DMS114 treated with DMSO at 0.1 percent for 48 hours (cell line): Measurements from ENCODE around the gene ABCB4.
"Not testable (repeated sequence)": the region's sequence is repeated elsewhere in the genome, so short reads cannot be mapped to it uniquely, and the experiment has no call there.

Experiments
- DNase-seq: peaks from one replicate; lab custom pipeline; 2025; ENCODE audit not compliant: unreplicated experiment; lab: John Stamatoyannopoulos, UW

ABCB4 gene

DNA sequence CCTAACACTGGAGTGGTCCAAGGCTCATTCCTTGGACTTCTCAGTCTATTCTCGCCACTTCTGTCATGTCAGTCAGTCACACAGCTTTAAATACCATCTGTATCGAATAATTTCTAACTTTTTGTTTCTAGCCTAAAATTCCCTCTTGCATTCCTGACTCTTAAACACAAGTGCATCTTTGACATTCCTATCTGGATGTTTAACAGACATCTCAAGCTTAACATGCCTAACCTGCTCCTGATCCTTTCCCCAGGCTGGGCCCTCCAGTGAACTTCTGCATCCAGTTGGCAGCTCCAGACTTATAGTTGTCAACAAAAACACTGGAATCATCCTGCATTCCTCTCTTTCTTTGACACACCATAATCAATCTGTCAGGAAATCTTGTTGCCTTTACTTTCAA, 4.5 kb upstream of the ABCB4 start:
- DNase-seq = no peak

DNA sequence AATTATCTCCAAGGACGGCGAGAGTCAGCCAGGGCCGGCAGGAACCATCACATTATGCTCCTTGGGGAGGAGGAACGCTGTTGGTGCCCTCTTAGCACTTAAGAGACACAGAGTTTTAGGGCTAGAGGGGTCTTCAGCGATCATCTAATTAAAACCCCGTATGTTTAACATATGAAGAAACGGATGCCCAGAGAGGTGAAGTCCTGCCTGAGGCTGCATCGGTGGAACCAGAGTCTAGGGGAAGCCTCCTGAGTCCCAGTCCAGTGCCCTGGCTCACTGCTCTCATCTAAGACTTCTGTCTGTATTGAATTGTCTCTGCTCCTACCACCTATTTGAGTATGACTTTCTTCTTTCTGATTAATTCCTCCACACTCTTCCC, 688 bp upstream of the ABCB4 start:
- no peak for DNase-seq

DNA sequence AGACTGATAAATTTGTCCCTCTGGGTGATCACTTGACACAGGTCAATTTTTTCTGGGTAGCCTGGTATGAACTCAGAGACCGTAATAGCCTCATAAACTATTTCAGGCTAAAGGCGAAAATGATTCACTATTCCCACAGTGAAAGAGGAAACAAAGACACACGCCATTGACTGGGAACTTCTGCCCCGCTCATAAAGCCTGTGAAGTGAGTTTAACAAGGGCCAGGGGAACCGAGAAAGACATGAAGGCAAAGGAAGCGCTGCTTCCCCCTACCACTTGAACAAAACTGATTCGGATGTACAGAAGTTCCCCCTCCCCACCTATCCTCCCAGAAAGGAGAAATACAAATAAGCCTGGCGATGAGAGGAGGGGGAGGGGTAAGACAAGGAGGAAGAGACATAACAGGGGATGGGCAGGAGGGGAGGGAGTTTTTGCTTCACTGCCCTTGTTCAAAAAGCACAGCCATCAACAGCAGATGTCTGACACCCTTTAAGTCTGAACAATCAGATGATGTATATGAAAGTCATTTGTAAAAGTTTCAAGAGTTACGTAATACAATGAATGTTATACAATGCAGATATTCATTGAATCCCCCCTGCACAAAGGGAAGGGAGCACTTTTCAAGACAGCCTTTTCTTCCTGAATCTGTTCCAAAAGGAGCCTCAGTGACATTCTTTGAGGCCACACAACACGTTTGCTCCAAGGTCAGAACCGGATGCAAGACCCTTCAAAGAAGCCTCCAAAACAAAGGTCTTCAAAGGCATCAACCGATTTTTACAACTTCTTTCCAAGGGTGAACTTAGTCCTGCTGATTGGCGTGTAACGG, 734 bp downstream of the ABCB4 start:
- no peak for DNase-seq

DNA sequence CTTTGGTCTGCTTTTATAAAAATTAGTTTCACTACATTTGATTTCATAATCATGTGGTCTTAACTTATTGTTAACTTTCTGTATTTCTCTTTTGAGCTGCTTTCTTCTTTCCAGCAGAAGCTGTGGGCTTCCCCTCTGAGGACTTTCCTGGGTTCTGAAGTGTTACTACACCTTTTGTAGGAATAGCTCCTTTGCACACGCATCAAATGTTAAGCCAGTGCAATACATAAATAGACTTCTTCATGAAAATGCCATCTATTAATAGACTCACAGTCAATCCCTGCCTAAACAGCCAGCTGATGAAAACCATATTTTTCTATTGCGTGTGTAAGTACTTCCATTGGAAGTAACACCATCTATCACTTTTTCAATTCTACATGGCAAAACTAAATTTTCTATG, 1.5 kb downstream of the ABCB4 start:
- no peak for DNase-seq

DNA sequence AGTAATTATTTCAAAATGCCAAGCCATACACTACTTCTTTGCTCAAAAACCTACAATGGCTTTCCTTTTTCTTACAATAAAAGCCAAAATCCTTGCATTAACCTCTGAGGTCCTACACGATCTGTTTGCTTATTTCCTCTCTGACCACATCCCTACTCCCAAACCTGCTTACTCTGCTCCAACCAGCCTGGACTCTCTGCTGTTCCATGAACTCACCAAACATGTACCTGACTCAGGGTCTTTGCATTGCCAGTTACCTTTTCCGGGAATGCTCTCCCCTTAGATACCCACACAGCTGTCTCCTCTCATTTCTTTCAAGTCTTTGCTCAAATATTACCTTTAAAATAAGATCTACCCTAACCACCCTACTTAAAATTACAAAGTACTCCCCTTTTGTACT, 2.3 kb downstream of the ABCB4 start:
- no peak for DNase-seq

DNA sequence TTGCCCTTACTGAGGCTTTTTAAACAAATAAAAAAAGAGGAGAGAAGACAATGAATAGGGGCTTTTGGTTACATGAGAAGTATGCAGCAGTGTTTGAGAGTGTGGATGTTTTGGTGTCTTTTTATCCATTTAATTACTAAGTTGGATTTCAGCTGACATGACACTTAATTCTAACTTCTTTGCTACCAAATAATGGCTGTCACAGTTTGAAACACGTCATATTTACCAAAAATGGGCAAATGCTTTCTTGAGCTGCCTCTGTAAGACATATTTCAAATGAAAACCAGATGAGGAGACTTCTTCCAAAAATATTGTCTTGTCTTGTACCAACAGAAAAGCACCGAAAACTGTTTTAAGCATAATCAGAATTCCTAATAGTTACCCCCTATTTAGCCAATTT, 4.0 kb downstream of the ABCB4 start:
- no peak for DNase-seq

DNA sequence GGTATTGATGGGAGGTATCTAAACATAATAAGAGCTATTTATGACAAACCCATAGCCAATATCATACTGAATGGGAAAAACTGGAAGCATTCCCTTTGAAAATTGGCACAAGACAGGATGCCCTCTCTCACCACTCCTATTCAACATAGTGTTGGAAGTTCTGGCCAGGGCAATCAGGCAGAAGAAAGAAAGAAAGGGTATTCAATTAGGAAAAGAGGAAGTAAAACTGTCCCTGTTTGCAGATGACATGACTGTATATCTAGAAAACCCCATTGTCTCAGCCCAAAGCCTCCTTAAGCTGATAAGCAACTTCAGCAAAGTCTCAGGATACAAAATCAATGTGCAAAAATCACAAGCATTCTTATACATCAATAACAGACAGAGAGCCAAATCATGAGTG, 6.3 kb downstream of the ABCB4 start:
- DNase-seq = not testable (repeated sequence)

DNA sequence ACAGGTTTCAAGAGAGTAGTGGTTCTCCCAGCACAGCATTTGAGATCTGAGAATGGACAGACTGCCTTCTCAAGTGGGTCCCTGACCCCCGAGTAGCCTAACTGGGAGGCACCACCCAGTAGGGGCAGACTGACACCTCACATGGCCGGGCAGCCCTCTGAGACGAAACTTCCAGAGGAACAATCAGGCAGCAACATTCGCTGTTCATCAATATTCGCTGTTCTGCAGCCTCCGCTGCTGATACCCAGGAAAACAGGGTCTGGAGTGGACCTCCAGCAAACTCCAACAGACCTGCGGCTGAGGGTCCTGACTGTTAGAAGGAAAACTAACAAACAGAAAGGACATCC, 10.0 kb downstream of the ABCB4 start:
- not testable (repeated sequence) for DNase-seq

DNA sequence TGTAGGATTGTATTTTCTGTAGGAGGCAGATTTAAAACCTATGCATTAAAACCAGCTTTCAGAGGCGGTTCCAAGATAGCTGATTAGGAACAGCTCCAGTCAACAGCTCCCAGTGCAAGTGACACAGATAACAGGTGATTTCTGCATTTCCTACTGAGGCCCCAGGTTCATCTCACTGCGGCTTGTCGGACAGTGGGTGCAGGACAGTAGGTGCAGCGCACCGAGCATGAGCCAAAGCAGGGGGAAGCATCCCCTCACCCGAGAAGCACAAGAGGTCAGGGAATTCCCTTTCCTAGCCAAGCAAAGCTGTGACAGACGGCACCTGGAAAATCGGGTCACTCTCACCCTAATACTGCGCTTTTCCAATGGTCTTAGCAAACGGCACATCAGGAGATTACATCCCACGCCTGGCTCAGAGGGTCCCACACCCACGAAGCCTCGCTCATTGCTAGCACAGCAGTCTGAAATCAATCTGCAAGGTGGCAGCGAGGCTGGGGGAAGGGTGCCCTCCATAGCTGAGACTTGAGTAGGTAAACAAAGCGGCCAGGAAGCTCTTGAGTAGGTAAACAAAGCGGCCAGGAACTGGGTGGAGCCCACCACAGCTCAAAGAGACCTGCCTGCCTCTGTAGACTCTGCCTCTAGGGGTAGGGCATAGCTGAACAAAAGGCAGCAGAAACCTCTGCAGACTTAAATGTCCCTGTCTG, 10.5 kb downstream of the ABCB4 start:
- DNase-seq = not testable (repeated sequence)

DNA sequence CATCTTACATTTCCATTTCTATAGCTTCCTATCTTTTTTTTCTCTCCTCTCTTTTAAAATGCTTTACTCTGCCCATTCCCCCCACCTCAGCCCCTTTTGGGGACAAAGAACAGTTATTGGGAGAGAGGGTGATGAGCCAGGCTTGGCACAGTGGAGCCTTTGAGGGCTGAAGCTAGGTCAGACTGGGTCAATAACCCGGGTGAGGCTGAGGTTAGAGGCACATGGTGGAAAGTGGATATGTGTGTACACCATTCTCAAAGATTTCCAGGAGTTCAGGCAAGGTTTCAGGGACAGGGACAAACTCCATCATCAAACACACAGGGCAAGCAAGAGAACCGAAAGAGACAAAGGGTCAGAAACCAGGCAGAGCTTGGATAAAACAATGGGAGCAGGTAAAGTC, 11.5 kb downstream of the ABCB4 start:
- no peak for DNase-seq

DNA sequence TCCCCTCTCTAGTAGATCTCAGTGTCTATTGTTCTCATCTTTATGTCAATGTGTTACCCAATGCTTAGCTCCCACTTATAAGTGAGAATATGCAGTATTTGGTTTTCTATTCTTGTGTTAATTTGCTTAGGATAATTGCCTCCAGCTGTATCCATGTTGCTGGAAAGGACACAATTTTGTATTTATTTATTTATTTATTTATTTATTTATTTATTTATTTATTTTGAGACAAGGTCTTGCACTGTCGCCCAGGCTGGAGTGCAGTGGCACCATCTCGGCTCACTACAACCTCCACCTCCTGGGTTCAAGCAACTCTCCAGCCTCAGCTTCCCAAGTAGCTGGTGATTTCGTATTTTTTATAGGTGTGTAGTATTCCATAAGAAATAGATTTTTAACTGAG, 15.0 kb downstream of the ABCB4 start:
- DNase-seq = not testable (repeated sequence)

DNA sequence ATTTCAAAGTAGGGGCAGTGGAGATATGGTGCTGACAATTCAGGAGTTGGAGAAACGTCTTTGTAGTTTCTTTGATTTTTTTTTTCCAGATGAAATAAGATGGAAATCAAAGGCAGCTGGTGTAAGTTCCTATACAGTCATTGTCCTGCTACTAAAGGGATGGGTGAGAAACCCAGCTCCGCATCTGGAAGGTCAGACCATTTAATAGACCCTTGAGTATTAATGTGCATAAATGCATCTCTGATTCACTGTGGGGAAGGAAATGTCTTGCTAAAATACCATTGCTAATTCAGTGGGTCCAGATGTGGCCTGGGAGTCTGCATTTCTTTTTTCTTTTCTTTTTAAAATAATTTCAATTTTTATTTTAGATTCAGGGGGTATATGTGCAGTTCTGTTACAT, 15.5 kb downstream of the ABCB4 start:
- no peak for DNase-seq

DNA sequence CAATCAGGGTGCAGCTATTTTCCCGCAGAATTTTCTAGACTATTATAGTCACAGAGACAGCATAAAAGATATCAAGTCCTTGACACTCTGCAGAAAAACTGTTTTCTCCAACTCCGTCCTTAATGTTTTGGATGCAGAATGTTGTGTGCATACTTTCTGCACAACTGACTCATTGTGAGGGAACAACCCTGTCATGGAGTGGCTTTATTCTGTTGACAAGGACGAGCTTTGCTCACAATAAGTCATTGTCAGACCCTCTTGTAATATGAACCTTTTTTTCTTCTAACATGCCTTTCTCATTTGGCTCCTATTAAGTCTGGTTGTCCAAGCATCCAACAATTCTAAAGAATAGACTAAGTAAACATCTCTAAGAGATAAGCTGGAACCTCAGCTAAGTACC, 17.3 kb downstream of the ABCB4 start:
- no peak for DNase-seq

DNA sequence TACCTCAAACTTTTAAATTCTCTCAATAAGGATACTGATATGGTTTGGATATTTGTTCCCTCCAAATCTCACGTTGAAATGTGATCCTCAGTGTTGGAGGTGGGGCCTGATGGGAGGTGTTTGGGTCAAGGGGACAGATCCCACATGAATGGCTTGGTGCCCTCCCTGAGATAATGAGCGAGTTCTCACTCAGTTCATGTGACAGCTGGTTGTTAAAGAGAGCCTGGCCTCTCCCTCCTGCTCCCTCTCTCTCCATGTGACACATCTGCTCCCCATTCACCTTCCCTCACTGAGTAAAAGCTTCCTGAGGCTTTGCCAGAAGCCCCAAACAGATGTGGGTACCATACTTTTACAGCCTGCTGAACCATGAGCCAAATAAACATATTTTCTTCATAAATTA, 19.2 kb downstream of the ABCB4 start:
- no peak for DNase-seq

DNA sequence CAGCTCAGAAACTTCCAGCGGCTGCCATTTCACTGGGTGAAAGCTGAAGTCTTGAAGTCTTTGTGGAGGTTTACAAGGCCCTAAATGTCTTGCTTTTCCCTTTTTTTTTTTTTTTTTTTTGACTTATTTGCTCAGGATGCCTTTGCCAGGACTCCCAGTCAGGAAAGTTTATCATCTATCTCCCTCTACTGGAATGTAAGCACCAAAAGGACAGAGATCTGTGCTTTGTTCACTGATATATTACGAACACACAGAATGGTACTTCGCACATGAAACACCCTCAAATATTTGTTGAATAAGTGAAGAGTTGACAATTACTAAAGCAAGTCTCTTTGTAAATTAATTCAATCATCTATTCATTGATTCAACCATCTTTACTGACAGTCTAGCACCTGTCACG, 23.2 kb downstream of the ABCB4 start:
- no peak for DNase-seq

DNA sequence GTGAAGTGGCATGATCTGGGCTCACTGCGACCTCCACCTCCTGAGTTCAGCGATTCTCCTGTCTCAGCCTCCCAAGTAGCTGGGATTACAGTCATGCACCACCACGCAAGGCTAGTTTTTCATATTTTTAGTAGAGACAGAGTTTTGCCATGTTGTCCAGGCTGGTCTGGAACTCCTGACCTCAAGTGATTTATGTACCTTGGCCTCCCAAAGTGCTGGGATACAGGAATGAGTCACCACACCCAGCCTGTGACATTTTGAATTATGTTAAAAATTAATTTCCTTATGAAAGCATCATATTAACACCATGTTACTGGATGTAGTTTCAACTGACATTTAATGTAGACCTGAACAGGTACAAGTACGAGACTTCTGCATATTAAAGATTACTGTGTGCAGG, 24.3 kb downstream of the ABCB4 start:
- DNase-seq = no peak

DNA sequence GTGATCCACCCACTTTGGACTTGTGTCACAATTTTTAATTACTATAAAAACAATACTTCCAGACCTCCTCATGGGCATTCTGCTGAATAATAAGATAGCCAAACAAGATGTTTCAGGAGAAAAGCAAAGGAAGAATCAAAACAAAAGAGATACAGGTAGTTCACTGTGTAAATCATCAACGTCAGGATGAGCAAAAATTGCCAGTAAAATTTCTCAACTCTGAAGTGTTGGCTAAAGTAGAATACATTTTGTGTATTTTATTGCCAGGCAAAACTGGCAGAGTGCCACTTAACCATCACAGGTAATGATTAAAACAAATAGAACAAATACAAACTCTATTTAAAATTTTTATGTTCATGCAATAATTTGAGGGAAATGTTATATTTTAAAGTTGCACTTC, 24.8 kb downstream of the ABCB4 start:
- DNase-seq = no peak

DNA sequence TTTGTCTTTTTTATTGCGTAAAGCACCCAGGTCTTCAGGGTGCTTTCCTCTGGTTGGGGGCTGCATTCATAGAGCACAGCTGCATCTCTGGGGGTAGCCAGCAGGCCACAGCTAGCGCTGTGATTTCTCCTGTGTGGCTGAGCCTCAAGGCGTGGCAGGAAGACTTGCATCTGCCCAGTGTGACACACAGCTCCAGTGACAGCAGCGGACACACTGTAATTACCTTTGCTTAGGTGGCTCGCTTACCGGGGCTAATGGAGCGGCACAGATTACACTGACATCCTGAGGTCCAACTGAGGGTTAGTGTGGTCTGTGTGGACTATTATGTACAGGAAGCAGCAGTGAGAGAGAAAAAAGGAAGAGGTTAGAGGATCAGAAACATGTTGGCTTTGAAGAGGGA, 27.1 kb downstream of the ABCB4 start:
- no peak for DNase-seq

DNA sequence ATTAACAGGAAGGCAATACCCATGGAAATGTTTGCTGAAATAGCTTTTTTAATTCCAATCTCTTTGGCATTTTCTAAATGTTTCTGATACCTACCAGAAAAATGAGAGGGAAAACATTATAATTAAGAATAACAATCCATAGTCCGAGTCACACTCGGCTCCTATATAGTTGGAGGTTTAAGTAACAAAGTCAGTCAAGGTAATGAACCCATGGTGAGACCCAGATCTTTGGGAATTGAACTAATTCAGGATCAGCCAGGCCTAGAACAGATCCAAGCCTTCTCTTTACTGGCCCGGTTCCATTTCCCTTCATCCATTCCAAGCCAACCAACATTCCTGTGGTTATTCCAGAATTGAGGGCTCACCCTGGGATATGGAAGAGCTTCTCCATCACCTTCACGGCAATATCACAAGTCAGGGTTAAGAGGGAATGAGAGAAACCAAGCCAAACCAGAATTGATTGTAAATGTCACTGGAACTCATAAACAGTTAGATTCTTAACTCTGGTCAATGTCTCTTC, 28.3 kb downstream of the ABCB4 start:
- no peak for DNase-seq

DNA sequence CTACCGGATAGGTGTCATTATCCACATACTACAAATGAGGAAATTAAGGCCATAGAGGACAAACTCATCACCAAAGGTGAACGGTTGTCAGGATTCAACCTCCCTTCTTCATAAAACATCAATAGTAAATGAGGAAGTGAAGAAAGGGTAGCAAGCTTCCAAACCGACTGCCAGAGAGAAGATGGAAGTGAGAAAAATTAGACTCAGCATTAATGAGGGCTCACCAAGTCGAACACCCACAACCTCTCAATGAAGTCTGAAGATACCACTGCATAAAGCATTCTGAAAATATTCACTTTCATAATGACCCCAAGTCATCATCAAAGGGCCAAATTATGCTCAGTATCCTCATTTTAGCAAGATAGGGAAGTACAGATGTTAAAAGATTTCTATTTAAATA, 29.6 kb downstream of the ABCB4 start:
- DNase-seq = no peak

DNA sequence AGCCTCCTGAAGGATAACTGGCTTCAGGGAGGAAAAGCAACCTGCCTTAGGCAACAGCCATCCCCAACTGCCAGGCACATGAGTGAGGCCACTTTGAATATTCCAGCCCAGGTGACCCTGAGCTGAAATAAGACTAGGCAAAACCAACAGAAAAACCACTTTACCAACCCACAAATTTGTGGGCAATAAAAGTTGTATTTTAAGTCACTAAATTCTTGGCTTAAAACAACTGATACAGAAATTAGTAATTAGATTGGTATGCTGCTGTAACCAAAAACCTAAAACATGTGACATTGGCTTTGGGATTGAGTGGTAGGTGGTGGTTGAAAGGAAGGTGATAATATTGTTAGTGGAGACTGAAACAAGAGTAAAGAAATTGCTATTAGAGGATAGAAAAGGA, 39.9 kb downstream of the ABCB4 start:
- DNase-seq = no peak

DNA sequence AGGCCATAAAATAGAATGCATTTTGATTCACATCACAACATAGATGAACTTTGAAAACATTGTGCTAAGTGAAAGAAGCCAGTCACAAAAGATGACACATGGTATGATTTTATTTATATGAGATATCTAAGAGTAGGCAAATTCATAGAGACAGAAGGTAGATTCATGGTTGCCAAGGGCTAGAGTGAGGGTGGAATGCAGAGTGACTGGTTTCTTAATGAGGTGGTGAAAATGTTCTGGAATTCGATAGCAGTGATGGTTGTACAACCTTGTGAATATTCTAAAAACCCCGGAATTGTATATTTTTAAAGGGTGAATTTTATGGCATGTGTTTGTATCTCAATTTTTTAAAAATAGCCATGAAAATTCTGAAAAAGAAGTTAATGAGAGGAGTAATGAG, 42.9 kb downstream of the ABCB4 start:
- no peak for DNase-seq

DNA sequence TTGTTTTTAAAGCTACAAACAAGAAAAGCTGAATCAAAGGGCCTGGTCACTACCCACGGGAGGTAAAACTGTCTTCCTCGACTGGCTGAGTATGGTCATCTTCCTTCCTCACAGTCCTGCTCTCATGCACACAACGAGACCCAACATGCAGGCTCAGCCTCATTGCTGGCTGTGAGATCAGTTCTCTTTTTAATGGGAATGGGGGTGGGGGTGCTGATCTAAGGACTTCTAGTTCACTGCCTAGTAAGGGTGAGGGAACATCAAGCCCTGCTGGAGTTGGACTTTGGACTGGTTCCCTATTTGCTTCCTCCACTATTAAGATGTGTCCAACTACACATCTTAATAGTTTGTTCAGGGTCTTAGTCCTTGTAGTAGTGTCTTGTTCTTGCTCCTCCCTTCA, 48.2 kb downstream of the ABCB4 start:
- no peak for DNase-seq
